Psoas muscle (tissue), 8 donors: Measurements from ENCODE around the gene RPL19. TPM values are rescaled to one million over a fixed set of nuclear protein-coding genes. Genes with fewer than 3 reads are reported as not detected.

Experiments
- ATAC-seq, 4 donors: fragments of 200-7000 bp; cut with Tn5 transposase; one replicate each; pipeline ENCODE4 v1.9.1; 2020; ENCODE audit warnings: moderate library complexity in 3 of 4, mild to moderate bottlenecking in 2 of 4
- DNase-seq, 2 donors: peaks; one replicate each; pipeline ENCODE4 v3.0.0-alpha.2; 2020
- H3K27ac ChIP-seq: fragments of 200-600 bp; one replicate; pipeline ENCODE4 v1.8.0; 2022
- H3K27me3 ChIP-seq, 3 donors: fragments of 200-600 bp in 1 of 3; one replicate each; pipeline versions ENCODE4 v1.6.1 to v1.8.0; 2013 to 2022; ENCODE audit warnings: low read length in 2 of 3, mild to moderate bottlenecking in 2 of 3, moderate library complexity in 1 of 3; ENCODE audit not compliant: insufficient read depth in 3 of 3
- H3K36me3 ChIP-seq, 2 donors: fragments of 200-600 bp in 1 of 2; one replicate each; pipeline versions ENCODE4 v1.6.1 to v1.8.0; 2013 to 2022; ENCODE audit warnings: low read depth in 1 of 2, mild to moderate bottlenecking in 1 of 2, moderate library complexity in 1 of 2; ENCODE audit not compliant: insufficient read depth in 1 of 2
- H3K4me1 ChIP-seq: fragments of 200-600 bp; one replicate; pipeline ENCODE4 v1.8.0; 2022
- H3K4me3 ChIP-seq: fragments of 200-600 bp; one replicate; pipeline ENCODE4 v1.8.0; 2022; ENCODE audit warnings: mild to moderate bottlenecking
- H3K9me3 ChIP-seq: fragments of 200-600 bp; one replicate; pipeline ENCODE4 v1.8.0; 2022
- CTCF ChIP-seq: fragments of 200-600 bp; IDR thresholded peaks from one replicate; pipeline ENCODE4 v1.8.0; 2022; ENCODE audit warnings: antibody characterized with exemption
- WGBS, 3 donors: extraction: QIAGEN DNeasy Blood & Tissue Kit; methylation state at CpG; one replicate each; pipeline versions ENCODE4 v1.1.6 to v1.1.7; 2013; 5-methylcytosine and 5-hydroxymethylcytosine counted together
- intact Hi-C, 2 donors: fragments of 100-400 bp; cut with DNase I; formaldehyde crosslinking; loops; one replicate each; pipeline versions ENCODE4 v1.11.0 to v1.14.2; 2022
- polyA plus RNA-seq, 3 donors: library from polyadenylated mRNA; stranded (reverse); fragments of 200-250 nt; gene quantifications; one replicate each; pipeline ENCODE4 v1.2.3, GENCODE V29; 2013
- total RNA-seq, 4 donors: library from RNA; stranded (reverse); fragmentation: NEBNext Ultra II Directional in 2 of 4; extraction: Animal tissue kit (Norgen Biotek cat#: 25700) in 2 of 4; gene quantifications; one replicate each; pipeline versions ENCODE4 v1.2.1 to v1.2.4, GENCODE V29; 2021 to 2023
- donor health status: healthy with polysubstance abuse.
- donor health status: DM: no; HTN: no; CAD: no; lungs with moderate emphysema.
- donor health status: Bipolar disorder and iron deficiency.
- donor health status: healthy.
- donor health status: DM: yes; HTN: yes; CAD: no.
- donor health status: DM: no; HTN: no; CAD: no.
- donor health status: DM: no; HTN: no; CAD: no.
- donor health status: DM: yes; HTN: yes; CAD: no.

RPL19 gene
- total and polyA plus RNA-seq, 7 donors = 1,146 to 3,039 (median 1,520) TPM

GRCh38 chr17:39237586-39237985 lies 37.5 kb downstream of the RPL19 start:
- H3K36me3 ChIP-seq = no peaks in the 10 kb centered on the region
- intact Hi-C loops = loop anchor here in 1 of 2 donors (10.0 kb wide), 1 partner anchor 73 kb away; the partner anchor contains the start of gene ARL5C
- H3K27me3 ChIP-seq = no peaks in the 10 kb centered on the region
- DNase-seq (no peak), ATAC-seq (peak in 1 of 4 donors; percentile 33)
- peaks cover 7% of the 10 kb centered on the region for H3K4me1 ChIP-seq
- H3K9me3 ChIP-seq = no peaks in the 10 kb centered on the region
- no peak for TF ChIP-seq CTCF
- WGBS, 3 donors = 81 to 90% (median 88%) methylated on average over 7 of the region's 7 CpGs
- H3K4me3 ChIP-seq = no peak overlapping the region
- H3K27ac ChIP-seq = no peak overlapping the region

- H3K36me3 ChIP-seq = no peaks in the 10 kb centered on the region
- peaks cover 7% of the 10 kb centered on the region for H3K4me1 ChIP-seq
- DNase-seq (peak in 1 of 2 donors; percentile 41), ATAC-seq (peak; percentile 41 to 64 (median 53))
- H3K27me3 ChIP-seq = no peaks in the 10 kb centered on the region
- 16 to 33% (median 25%) methylated on average over 15 of the region's 15 CpGs for WGBS, 3 donors
- intact Hi-C loops = loop anchor here in 1 of 2 donors (10.0 kb wide), 1 partner anchor 74 kb away; the partner anchor contains the start of gene ARL5C
- no peaks in the 10 kb centered on the region for H3K9me3 ChIP-seq
- no peak overlapping the region for H3K4me3 ChIP-seq
- TF ChIP-seq CTCF = no peak
- H3K27ac ChIP-seq = no peak overlapping the region
These were observed 38.4 kb downstream of the RPL19 start for GRCh38 chr17:39238311-39238972.

- ATAC-seq (peak; percentile 34 to 54 (median 51)), DNase-seq (no peak)
- Histone ChIP-seq H3K36me3 (no peaks in the 10 kb centered on the region), H3K9me3 (no peaks in the 10 kb centered on the region), H3K4me3 (no peak overlapping the region), H3K27ac (no peak overlapping the region), H3K4me1 (peaks cover 11% of the 10 kb centered on the region), H3K27me3 (no peaks in the 10 kb centered on the region)
- TF ChIP-seq CTCF = peak; percentile 47
- 25 to 30% (median 27%) methylated on average over 16 of the region's 16 CpGs for WGBS, 3 donors
- intact Hi-C loops = loop anchor here (5.0 to 10.0 kb wide), 3 partner anchors 32 to 257 kb away; partner anchors contain the start of gene ARL5C (in 1 of the 2)
These were observed 39.7 kb downstream of the RPL19 start for GRCh38 chr17:39239640-39240314.

- intact Hi-C loops = loop anchor here (5.0 kb wide), 2 partner anchors 33 to 258 kb away; no protein-coding TSS in a partner anchor
- H3K9me3 ChIP-seq = no peaks in the 10 kb centered on the region
- ATAC-seq (no peak), DNase-seq (no peak)
- no peak overlapping the region for H3K4me3 ChIP-seq
- peaks cover 11% of the 10 kb centered on the region for H3K4me1 ChIP-seq
- H3K36me3 ChIP-seq = no peaks in the 10 kb centered on the region
- WGBS, 3 donors = 78 to 90% (median 81%) methylated on average over 5 of the region's 5 CpGs
- no peaks in the 10 kb centered on the region for H3K27me3 ChIP-seq
- no peak overlapping the region for H3K27ac ChIP-seq
- TF ChIP-seq CTCF = no peak
These were observed 40.5 kb downstream of the RPL19 start for GRCh38 chr17:39240631-39241030.
